HepG2 (cell line): ENCODE results near the gene GRID1. TPM values are rescaled to one million over a fixed set of nuclear protein-coding genes. Genes with fewer than 3 reads are reported as not detected.

Experiments
- ATAC-seq: fragments of 200-7000 bp; cut with Tn5 transposase; 3 replicates; pipeline ENCODE4 v1.9.1; 2020; ENCODE audit warnings: mild to moderate bottlenecking, moderate library complexity
- BruUV-seq: library from RNA; stranded (reverse); fragments of 400-500 nt; replicated peaks from 2 replicates; lab custom pipeline; 2021; lab: Mats Ljungman, UMichigan
- CTCF ChIA-PET: fragments of 300-600 bp; formaldehyde crosslinking; extraction: SDS; loops from one replicate; lab custom pipeline; 2021; ENCODE audit warnings: low total read pairs, inconsistent platforms, low intra/inter-chr PET ratio; lab: Yijun Ruan, JAX
- POLR2A ChIA-PET: fragments of 350-600 bp; sonication (Branson Sonifier 250); formaldehyde crosslinking; loops from one replicate; lab custom pipeline; 2020; ENCODE audit warnings: antibody characterized with exemption, inconsistent platforms; lab: Yijun Ruan, JAX
- DNase-seq: peaks from one replicate; pipeline ENCODE4 v3.0.0-alpha.2; 2015; ENCODE audit warnings: low spot score
- FAIRE-seq: peaks from 3 replicates; lab custom pipeline; 2011; peaks lifted over from hg19 to GRCh38; lab: Jason Lieb, UNC
- H2AFZ ChIP-seq: one replicate; pipeline ENCODE4 v1.6.1; 2011; ENCODE audit warnings: low read length, inconsistent platforms
- H3K27ac ChIP-seq: fragments of 300-600 bp; 3 replicates; pipeline ENCODE4 v1.8.0; 2011; ENCODE audit warnings: mixed run types, mild to moderate bottlenecking, mixed read lengths, low read length, inconsistent platforms; ENCODE audit not compliant: insufficient read depth; ENCODE audit errors: extremely low read length
- H3K27me3 ChIP-seq, 2 experiments: fragments of 200-600 bp in 1 of 2; 2 replicates in 1 of 2; 3 replicates in 1 of 2; pipeline versions ENCODE4 v1.6.0 to v1.8.0; 2011; ENCODE audit warnings: low read length in 2 of 2, mild to moderate bottlenecking in 2 of 2, moderate library complexity in 2 of 2, inconsistent platforms in 1 of 2; ENCODE audit not compliant: insufficient read depth in 2 of 2, control insufficient read depth in 1 of 2
- H3K36me3 ChIP-seq, 2 experiments: fragments of 200-600 bp in 1 of 2; replicated peaks in 1 of 2; 2 replicates in 1 of 2; 3 replicates in 1 of 2; pipeline versions ENCODE4 v1.5.1 to v1.8.0; 2011; ENCODE audit warnings: low read length in 2 of 2, inconsistent platforms in 1 of 2; ENCODE audit not compliant: insufficient read depth in 2 of 2, control insufficient read depth in 1 of 2
- H3K4me1 ChIP-seq: 2 replicates; pipeline ENCODE4 v1.5.1; 2012; ENCODE audit warnings: low read length, inconsistent platforms; ENCODE audit not compliant: insufficient read depth
- H3K4me2 ChIP-seq: 2 replicates; pipeline ENCODE4 v1.6.0; 2011; ENCODE audit warnings: low read depth, low read length, inconsistent platforms
- H3K4me3 ChIP-seq, 3 experiments: fragments of 200-600 bp in 1 of 3; sonication (generic), shearing (Covaris generic) in 1 of 3; replicated peaks in 1 of 3; 2 replicates each; pipeline ENCODE4 v1.5.1; 2011 to 2016; ENCODE audit warnings: low read length in 3 of 3, inconsistent platforms in 2 of 3, low read depth in 2 of 3, mild to moderate bottlenecking in 2 of 3, control low read depth in 1 of 3, mixed read lengths in 1 of 3; ENCODE audit not compliant: insufficient read depth in 1 of 3
- H3K79me2 ChIP-seq: one replicate; pipeline ENCODE4 v1.6.1; 2011; ENCODE audit warnings: low read length, inconsistent platforms; ENCODE audit not compliant: insufficient read depth
- H3K9ac ChIP-seq: 2 replicates; pipeline ENCODE4 v1.6.0; 2011; ENCODE audit warnings: mild to moderate bottlenecking, low read depth, low read length, inconsistent platforms; ENCODE audit not compliant: insufficient read depth
- H3K9me3 ChIP-seq: 2 replicates; pipeline ENCODE4 v1.5.1; 2012; ENCODE audit warnings: mild to moderate bottlenecking, low read length
- H4K20me1 ChIP-seq: 2 replicates; pipeline ENCODE4 v1.6.0; 2011; ENCODE audit warnings: inconsistent platforms, mild to moderate bottlenecking, low read length, moderate library complexity; ENCODE audit not compliant: insufficient read depth
- CEBPZ ChIP-seq: IDR thresholded peaks from 2 replicates; pipeline ENCODE4 v1.6.1; 2012; ENCODE audit warnings: low read length, improper control_type of control experiment
- CENPT ChIP-seq: sonication (generic); formaldehyde crosslinking; IDR thresholded peaks from 2 replicates; pipeline ENCODE4 v1.8.0; 2022; ENCODE audit warnings: low read depth, mild to moderate bottlenecking, moderate library complexity, missing genetic modification reagents
- FLYWCH1 ChIP-seq: sonication (generic); formaldehyde crosslinking; IDR thresholded peaks from 2 replicates; pipeline ENCODE4 v1.8.1; 2023; ENCODE audit warnings: mild to moderate bottlenecking, missing genetic modification reagents
- FOXK2 ChIP-seq: fragments of 450-650 bp; IDR thresholded peaks from 2 replicates; pipeline ENCODE4 v1.6.1; 2016
- MIER2 ChIP-seq: IDR thresholded peaks from 2 replicates; pipeline ENCODE4 v1.6.1; 2016; ENCODE audit warnings: missing biosample characterization, missing genetic modification reagents
- PREB ChIP-seq: sonication (generic); formaldehyde crosslinking; IDR thresholded peaks from 2 replicates; pipeline ENCODE4 v1.4.0; 2020; ENCODE audit warnings: missing genetic modification reagents
- RXRB ChIP-seq: IDR thresholded peaks from 2 replicates; pipeline ENCODE4 v1.6.1; 2016; ENCODE audit warnings: borderline replicate concordance, missing genetic modification reagents, missing compliant biosample characterization
- U2AF1 ChIP-seq: fragments of 200-400 bp; formaldehyde crosslinking; optimal IDR thresholded peaks from 2 replicates; pipeline ENCODE3; 2017; ENCODE audit warnings: mild to moderate bottlenecking, low read depth, low read length
- ZNF256 ChIP-seq: sonication (generic); formaldehyde crosslinking; conservative IDR thresholded peaks from 2 replicates; pipeline ENCODE4 v1.4.0; 2020; ENCODE audit warnings: missing genetic modification reagents
- ZNF274 ChIP-seq: sonication (generic); formaldehyde crosslinking; IDR thresholded peaks from 2 replicates; pipeline ENCODE4 v1.5.1; 2020; ENCODE audit warnings: mild to moderate bottlenecking, missing genetic modification reagents
- ZNF451 ChIP-seq: sonication (generic); formaldehyde crosslinking; IDR thresholded peaks from 2 replicates; pipeline ENCODE4 v1.5.0; 2020; ENCODE audit warnings: mild to moderate bottlenecking, missing genetic modification reagents
- ZNF564 ChIP-seq: sonication (generic); formaldehyde crosslinking; IDR thresholded peaks from 2 replicates; pipeline ENCODE4 v1.8.1; 2023; ENCODE audit warnings: mild to moderate bottlenecking, missing genetic modification reagents
- ZNF773 ChIP-seq: sonication (generic); formaldehyde crosslinking; IDR thresholded peaks from 2 replicates; pipeline ENCODE4 v1.4.0; 2020; ENCODE audit warnings: missing genetic modification reagents, borderline replicate concordance
- ZNF781 ChIP-seq: sonication (generic); formaldehyde crosslinking; IDR thresholded peaks from 2 replicates; pipeline ENCODE4 v1.5.1; 2020; ENCODE audit warnings: borderline replicate concordance, mild to moderate bottlenecking, missing genetic modification reagents; ENCODE audit errors: not compliant biosample characterization
- WGBS: methylation state at CpG from one replicate; pipeline ENCODE4 v1.1.6; 2017; ENCODE audit warnings: low lambda C conversion rate; 5-methylcytosine and 5-hydroxymethylcytosine counted together
- in situ Hi-C: cut with HindIII; loops from 2 replicates; pipeline ENCODE4 v1.10.0; 2017; ENCODE audit warnings: low pct_unique_long_range_greater_than_20kb; ENCODE audit not compliant: extremely low pct_ligation_motif_present
- intact Hi-C: fragments of 100-400 bp; cut with micrococcal nuclease; formaldehyde crosslinking; loops from one replicate; pipeline ENCODE4 v1.10.0; 2022; ENCODE audit not compliant: unreplicated experiment
- polyA plus RNA-seq, 8 experiments: library from polyadenylated mRNA; depleted of rRNA in 3 of 8; stranded (reverse) in 7 of 8; unstranded in 1 of 8; fragments of >200 nt; fragmentation: Illumina TruSeq in 4 of 8; extraction: Trizol in 4 of 8; gene quantifications; 2 replicates each; pipeline versions ENCODE4 v1.2.1 to v1.2.3, GENCODE V29; 2011 to 2016; ENCODE audit warnings: low read depth in 4 of 8, missing spikeins in 1 of 8, mixed read lengths in 1 of 8; ENCODE audit not compliant: insufficient read depth in 1 of 8
- total RNA-seq, 5 experiments: library from RNA; depleted of rRNA; stranded (reverse); fragments of >200 nt; fragmentation: Illumina TruSeq; extraction: Trizol; gene quantifications; 2 replicates each; pipeline ENCODE4 v1.2.3, GENCODE V29; 2016; ENCODE audit warnings: low read depth in 1 of 5

The GRID1 gene
- total and polyA plus RNA-seq, 2 of the 13 experiments (the other 11 are each of a cell fraction or from before 2014, with no cell fraction given), result 0.05 TPM; not detected in 1

GRCh38 chr10:86136934-86137333 is 229.7 kb downstream of the GRID1 start (continued):
- TF ChIP-seq ZNF773 (CRISPR knock-in tag) (no peak), CENPT (CRISPR knock-in tag) (no peak), ZNF256 (CRISPR knock-in tag) (no peak), ZNF274 (CRISPR knock-in tag) (no peak), U2AF1 (no peak), CEBPZ (no peak)

GRCh38 chr10:86135191-86135590 is 231.4 kb downstream of the GRID1 start:
- no peaks in the 10 kb centered on the region for H3K36me3 ChIP-seq
- no TSS peak for BruUV-seq
- no peak overlapping the region for H2AFZ ChIP-seq
- WGBS, result 58% methylated on average over 2 of the region's 2 CpGs
- intact Hi-C loops, result no loop called here
- POLR2A ChIA-PET, result no interaction called here
- no peak for ATAC-seq
- CTCF ChIA-PET, result no interaction called here
- no peak overlapping the region for H3K27ac ChIP-seq
- in situ Hi-C loops, result no loop called here
- FAIRE-seq, result no peak
- H3K79me2 ChIP-seq, result no peaks in the 10 kb centered on the region
- DNase-seq, result no peak
- H4K20me1 ChIP-seq, result no peaks in the 10 kb centered on the region
- no peak overlapping the region for H3K4me2 ChIP-seq
- no peak overlapping the region for H3K4me3 ChIP-seq
- no peaks in the 10 kb centered on the region for H3K4me1 ChIP-seq
- H3K9me3 ChIP-seq, result no peaks in the 10 kb centered on the region
- H3K27me3 ChIP-seq, result peaks cover 0 to 2% of the 10 kb centered on the region in 2 experiments; a peak in 2 of 5 replicates
- no peak overlapping the region for H3K9ac ChIP-seq
- no peak for TF ChIP-seq ZNF781 (CRISPR knock-in tag)
- no peak for TF ChIP-seq ZNF564 (CRISPR knock-in tag)
- no peak for TF ChIP-seq MIER2 (CRISPR knock-in tag)
- no peak for TF ChIP-seq PREB (CRISPR knock-in tag)
- no peak for TF ChIP-seq RXRB
- TF ChIP-seq ZNF451 (CRISPR knock-in tag), result no peak
- TF ChIP-seq FLYWCH1 (CRISPR knock-in tag), result no peak
- no peak for TF ChIP-seq FOXK2
- TF ChIP-seq, all 625 proteins: peak for 0
